ENCODE measurements around the gene GNPDA1. TPM values are rescaled to one million over a fixed set of nuclear protein-coding genes. Genes with fewer than 3 reads are reported as not detected.

GNPDA1 gene
- polyA plus RNA-seq, 3 donors, result 61.5 to 68.6 (median 66.7) TPM

DNA sequence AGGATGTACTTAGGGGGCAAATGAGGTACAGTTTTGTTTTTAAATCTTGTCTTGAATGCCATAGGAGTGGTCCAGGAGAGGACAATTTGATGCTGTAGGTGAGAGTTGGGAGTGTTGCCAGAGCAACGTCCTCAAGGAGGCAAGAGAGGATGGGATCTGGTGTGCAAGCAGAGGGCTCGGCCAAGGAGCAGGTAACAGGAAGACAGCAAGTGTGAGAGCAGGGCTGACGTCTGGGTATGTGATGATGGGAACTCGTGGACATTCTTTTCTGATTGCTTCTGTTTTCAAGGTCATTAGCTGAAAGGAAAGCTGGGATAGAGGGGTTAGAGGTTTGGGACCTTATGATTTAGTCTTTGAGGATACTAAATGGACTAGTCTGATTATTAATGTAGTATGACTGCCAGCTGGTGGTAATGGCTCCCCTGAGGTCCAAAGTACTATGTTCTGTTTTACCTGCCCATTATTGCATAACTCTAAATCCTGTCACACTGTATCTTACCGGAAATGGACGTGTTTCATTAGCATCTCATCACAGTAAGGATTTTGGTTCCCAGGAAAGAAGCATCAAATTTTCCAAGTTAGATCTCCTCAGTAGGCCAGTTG lies 15.4 kb downstream of the GNPDA1 start:
- no peak for DNase-seq (ENCODE audit: low read depth in 3 of 3, low spot score in 2 of 3)

DNA sequence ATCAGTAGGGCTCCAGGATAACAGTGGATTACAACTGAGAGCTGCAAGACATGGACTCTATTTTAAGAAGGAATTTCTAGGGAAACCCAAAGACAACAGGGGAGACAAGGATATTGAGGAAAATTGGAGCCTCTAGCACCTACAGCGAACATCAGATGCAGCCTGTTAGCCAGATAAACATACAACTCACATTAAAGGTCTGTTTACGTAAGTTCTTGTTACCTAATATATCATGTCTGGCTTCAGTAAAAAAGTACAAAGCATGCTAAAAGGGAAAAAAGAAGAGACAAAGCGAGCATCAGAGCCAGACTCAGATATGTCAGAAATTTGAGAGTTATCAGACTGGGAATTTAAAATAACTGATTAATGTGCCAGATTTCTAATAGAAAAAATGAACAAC lies 17.2 kb downstream of the GNPDA1 start:
- no peak for DNase-seq (ENCODE audit: low read depth in 3 of 3, low spot score in 2 of 3)

DNA sequence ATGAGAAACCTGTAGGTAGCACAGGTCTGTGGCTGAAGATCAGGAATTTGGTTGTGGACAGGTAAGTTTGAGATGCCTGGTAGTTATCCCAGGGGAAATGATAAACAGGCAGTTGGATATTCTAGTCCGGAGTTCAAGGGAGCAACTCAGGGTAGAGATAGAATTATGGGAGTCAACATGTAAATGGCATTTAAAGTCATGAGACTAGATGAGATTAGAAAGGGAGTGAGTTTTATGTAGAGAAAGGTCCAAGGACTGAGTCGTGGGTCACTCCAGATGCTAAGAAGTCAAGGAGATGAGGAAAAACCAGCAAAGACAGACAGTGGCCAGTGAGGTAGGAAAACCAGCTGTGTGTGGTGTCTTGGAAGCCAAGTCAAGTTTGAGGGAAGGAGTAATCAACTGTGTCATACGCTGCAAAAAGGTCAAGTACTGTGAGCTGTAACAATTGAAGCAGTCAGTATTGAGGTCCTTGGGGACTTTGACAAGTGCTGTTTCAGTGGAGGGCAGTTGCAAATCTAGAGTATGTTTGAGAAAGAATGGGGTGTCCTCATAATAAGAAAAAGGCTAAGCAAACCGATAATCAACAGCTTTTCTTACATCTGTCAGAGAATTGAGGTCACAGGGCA lies 18.2 kb downstream of the GNPDA1 start:
- DNase-seq (ENCODE audit: low read depth in 3 of 3, low spot score in 2 of 3), result no peak

DNA sequence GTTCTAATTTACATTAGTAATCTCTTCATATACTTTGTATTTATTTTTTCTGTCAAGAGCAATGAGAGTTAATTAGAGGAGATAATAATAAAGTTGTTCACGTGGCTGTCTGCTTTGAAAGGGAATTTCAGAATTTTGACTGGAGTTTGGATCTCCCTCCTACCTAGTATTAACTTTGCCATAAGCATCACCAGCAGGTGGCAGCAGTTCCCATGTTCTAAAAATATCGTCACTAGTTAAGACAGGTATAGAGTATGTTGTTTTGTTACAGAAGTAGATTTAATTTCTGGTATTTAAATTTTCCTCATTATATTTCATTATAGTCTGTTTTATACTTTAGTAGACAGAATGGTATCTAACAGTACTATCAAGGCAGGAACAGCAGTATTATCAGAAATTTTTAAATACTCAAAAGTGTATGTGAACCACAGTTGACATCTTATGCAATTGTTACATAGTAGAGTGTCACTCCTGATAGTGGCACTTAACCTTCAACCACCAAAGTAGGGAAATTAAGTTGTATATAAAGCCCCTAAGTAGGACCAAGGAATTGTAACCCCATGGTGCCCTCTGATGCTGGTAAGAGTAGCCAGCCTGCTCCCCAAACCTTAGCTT lies 20.4 kb downstream of the GNPDA1 start:
- DNase-seq (ENCODE audit: low read depth in 3 of 3, low spot score in 2 of 3), result no peak

DNA sequence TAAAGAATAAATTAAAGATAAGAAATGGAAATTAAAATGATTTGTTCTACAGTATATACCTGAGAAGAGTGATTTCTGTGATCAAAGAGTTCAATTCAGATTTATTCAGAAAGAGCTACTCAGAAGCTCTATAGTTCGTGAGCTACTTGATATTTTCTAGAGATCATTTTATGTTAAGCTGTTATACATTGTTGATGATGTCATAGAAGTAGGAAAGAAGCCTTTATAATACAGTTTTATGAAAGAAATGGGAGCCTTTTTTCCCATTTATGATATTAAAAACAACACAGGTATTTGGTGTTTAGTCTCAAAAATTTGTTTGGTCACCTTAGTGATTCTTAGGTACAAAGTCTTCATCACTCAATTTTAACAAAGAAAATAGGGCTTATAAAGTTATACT lies 23.1 kb downstream of the GNPDA1 start:
- DNase-seq (ENCODE audit: low read depth in 3 of 3, low spot score in 2 of 3), result no peak

DNA sequence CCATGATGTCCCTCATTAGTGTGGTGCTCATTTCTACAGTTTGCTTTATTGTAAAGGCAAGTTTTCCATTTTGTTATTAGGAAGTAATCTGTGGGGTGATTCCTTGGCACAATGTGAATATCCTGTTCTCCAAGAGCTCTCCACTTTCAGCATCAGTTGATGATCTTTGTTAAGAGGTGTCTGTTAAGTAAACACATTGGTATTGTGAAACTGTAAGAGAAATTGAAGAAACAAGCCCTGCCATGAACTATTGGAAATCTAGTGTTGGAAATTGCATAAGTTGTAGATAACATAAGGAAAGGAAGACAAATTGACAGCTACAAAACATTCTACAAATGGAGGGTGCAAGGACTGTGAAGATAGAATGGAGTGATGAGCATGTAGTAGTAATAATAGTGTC lies 26.8 kb downstream of the GNPDA1 start:
- no peak for DNase-seq (ENCODE audit: low read depth in 3 of 3, low spot score in 2 of 3)

DNA sequence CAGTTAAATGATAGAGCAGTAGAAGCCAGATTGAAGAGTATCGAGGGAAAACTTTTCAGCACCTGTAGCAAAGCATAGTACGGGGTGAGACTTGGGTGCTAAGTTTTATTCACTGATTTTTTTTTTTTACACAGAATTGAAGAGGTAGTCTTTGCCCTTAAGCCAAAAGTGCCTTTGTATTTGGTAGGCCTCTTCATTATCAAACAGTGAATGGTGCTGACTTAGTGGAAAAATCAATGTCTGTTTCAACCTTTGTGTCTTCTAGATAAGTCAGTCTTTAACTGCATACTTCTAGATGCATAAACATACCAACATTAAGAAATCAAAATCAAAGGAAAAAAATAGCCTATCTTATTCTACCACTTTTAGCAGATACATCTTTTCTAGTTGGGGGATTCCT lies 30.2 kb downstream of the GNPDA1 start:
- DNase-seq (ENCODE audit: low read depth in 3 of 3, low spot score in 2 of 3), result no peak

DNA sequence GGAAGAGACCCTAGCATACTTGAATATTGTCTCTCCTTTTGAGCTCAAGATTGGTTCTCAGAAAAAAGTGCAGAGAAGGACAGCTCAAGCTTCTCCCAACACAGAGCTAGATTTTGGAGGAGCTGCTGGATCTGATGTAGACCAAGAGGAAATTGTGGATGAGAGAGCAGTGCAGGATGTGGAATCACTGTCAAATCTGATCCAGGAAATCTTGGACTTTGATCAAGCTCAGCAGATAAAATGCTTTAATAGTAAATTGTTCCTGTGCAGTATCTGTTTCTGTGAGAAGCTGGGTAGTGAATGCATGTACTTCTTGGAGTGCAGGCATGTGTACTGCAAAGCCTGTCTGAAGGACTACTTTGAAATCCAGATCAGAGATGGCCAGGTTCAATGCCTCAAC lies 34.4 kb downstream of the GNPDA1 start:
- DNase-seq (ENCODE audit: low read depth in 3 of 3, low spot score in 2 of 3), result no peak

DNA sequence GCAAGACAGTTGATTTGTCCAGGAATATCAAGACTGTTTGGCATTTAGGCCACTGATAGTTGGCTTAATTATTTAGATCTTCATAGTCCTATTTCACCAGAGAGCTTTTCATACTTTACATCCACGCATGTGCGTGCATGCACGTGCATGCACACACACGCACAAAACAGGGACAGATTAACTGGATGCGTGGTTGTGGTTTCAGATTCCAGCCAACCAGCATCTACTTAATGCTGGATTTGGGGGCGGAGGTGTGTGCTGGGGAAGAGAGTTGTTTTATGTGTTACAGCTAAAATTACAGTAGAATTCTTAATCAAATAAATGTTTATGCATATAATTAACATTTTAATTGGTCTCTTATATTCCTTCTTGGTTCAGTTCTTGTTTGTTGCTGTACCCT lies 36.7 kb downstream of the GNPDA1 start:
- no peak for DNase-seq (ENCODE audit: low read depth in 3 of 3, low spot score in 2 of 3)

DNA sequence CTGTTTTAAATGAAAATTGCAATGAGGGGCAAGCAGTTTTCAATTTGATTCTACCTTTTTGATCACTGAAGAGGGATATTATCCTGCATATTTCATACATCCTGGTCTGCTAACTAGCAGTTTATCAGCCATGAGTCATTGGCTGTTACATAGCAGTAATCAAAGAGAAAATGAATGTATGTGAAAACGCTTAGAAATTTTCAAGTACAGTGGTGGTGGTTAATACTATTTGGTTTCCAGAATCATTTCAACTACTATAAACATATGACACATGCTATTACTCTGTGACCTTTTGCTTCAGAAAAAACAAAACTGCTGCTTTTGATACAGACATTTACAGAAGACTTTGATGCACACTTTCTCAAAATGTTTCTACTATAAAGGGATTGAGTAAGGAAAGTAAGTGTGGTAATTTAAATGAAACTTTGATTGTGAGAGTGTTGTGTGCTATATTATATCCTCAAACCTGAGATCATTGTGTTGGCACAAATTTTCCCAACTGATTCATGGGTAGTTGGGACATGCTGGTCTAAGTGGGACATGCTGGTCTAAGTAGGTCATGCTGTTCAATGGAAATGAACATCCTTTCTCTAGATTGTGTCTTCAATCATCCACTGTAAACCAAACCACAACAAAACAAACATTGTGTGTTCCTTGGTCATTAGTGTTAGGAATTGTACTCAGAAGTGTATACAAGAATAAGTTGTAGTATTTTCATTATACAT lies 38.8 kb downstream of the GNPDA1 start:
- DNase-seq (ENCODE audit: low read depth in 3 of 3, low spot score in 2 of 3), result no peak

DNA sequence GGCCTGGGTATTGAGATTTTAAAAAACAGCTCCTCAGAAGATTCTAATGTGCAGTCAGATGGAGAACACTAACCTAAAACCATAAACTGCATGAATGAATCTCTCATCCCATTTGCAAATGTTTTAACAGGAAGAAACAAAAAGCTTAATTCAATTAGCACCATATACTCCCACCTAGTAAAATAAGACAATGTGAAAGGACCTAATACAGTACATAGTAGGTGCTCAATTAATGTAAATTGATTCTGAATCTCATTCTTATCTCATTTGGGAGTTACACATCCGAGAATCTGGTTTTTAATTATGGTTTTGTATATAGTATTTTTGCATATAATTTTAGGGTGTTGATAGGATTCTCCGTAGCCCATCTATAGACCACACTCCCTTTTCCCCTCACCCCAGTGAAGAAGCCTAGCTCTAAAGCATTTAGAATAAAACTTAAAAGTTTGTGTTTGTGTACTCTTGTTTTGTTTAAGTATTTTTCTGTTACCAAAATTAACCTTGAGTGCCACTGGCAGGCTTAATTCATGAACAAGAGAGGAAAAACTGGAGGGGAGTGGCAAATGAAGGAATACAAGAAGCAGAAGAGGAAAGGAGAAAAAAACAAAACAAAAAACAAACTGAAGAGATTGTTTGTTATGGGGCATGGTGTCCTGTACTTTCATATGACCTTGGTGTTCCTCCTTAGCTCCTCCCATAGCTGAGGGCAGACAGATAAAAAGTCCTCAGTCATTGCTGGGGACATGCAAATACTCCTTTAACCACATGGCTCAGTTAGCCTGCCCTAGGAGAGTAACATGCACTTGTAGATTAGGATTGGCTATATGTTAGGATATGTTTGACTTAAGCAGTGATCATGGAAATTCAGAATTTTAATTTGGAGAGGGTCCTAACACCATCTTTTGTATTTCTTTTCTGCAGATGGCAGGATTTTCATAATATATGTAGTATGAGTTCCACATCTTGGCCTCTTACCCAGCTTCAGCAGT lies 42.8 kb downstream of the GNPDA1 start:
- DNase-seq (ENCODE audit: low read depth in 3 of 3, low spot score in 2 of 3), result no peak

DNA sequence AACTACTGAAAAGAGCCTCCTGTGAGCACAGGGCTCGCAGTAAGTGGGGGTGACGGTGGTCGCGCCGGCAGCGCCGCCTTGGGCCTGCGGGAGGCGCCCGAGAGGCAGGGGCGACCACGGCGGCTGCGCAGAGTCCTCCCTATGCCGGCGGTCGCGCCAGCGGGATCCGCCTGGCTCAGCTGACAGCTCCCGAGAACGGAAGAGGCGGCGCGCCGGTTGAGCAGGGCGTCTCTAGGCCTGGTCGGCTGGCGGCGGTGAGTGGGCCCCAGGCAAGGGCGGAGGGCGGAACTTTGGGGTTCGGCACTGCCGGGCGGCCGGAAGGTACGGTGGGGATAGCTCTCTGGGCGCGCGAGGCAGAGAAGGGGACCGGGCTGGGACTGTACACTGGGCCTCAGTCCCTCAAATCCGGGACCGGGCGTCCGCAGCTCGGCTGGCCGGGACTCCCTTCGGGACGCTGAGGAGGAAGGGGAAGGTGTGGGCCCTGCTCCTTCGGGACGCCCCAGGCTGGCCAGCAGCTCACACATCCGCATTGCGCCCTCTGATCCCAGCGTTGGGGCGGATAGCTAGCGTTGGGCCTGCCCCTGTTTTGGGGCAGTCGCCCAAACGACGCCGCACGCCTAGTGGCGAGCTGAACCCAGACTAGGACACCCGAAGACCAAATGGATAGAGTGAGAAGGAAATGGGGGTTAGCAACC lies 43.8 kb downstream of the GNPDA1 start, which contains the start of gene RNF14:
TSS of gene RNF14 (plus strand) at position 192 of the 695 bp plus-strand sequence. CDS start 4,484 bp downstream, outside the sequence.
- peak in 2 of 3 donors; percentile 70 to 81 for DNase-seq (ENCODE audit: low read depth in 3 of 3, low spot score in 2 of 3)

DNA sequence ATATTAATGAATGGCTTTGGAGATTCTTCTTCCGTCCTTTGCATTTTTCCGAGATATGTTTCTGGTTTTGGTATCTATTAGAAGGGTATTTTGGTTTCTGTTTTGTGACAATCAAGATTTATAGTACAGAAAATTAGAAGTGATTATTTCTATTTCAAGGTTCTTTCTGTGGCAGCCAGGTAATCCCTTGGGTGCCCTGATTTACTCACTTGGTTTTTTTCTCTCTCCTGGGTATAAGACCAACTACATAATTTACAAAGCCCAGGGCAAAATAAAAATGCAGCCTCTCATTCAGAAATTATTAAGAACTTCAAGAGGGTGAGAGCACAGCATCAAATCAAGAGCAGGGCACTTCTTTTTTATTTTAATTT lies 45.9 kb downstream of the GNPDA1 start:
- DNase-seq (ENCODE audit: low read depth in 3 of 3, low spot score in 2 of 3), result no peak

DNA sequence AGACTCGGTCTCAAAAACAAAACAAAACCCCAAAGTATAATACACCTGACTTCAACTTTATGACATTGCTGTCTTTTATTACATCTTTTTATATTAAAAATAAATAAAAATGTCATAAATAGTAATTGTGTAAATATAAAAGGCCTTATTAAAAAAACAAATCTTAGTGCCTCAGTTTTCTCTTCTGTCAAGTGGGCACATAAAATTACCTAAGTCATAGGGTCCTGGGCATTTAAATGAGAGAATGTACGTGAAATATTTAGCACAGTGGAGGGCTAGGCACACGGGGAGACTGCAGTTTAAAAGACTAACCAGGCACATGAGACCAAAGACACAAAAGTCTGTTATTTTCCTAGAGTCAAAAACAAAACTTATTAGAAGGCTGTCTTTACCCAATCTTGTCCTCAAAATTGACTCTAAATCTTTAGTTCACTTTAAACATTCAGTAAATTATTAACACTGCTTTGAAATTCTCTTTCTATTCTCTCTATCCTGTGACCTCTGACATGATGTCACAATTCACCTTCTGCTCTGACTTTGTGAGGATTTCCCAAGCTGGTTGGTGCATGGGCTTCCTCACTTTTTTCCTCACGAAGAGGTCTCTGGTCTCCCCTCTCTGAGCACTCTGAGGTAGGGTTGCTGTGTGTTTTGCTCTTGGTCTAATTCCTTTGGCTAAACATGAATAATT lies 46.4 kb downstream of the GNPDA1 start:
- no peak for DNase-seq (ENCODE audit: low read depth in 3 of 3, low spot score in 2 of 3)

DNA sequence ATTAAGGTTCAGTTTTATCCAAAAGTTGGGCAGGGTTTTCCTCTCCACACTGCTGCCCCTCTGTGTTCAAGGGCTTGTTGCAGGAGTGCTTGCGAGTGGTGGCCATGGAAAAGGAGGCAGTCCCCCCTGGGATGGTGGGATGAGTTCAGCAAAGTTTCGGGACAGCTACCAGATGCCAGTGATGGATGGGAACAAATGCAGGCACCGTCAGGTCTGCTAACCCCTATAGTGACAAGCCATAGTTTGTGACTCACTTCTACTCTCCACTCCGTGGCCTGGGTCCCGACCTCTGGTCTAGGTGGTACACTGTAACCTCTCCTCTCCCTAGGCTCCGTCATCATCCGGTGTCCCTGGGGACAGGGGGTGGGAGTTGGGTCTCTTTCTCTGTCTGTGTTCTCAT lies 47.8 kb downstream of the GNPDA1 start:
- no peak for DNase-seq (ENCODE audit: low read depth in 3 of 3, low spot score in 2 of 3)

DNA sequence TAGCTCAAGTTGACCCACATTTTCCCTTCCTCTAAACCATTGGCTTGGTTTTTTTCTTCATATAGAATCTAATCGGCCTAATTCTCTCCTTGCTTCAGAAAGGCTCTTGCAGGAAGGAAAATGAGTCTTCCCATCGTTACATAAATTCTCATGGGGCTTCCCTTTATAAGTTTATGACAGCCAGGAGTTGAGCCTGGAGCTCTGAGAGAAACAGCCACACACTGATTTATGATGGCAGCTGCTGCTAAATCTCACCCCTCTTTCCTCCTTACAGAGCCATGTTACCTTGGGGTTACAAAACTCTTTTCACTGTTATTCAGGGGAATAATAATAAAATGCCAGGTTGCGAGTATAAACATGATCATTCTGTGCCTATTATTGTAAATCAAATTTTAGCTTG lies 49.1 kb downstream of the GNPDA1 start:
- DNase-seq (ENCODE audit: low read depth in 3 of 3, low spot score in 2 of 3), result no peak

DNA sequence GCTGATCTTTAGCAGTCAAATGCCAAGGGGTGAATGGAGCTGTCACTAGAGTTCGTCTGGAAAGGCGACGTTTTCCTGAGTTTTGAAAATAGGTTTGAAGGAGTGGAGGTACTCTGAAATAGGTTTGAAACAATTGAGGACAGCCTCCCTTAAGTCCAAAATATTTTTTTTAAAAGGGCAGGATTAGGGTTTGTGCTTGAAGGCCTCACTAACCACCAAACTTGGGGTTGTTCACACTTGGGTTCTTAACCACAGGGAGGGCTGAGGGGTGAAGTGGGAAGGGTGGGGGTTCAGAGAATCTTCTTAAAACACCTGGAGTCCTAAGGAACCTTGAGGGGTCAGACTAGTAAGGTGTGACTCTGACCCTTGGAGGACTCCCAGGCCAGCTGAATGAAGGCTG lies 51.4 kb downstream of the GNPDA1 start:
- DNase-seq (ENCODE audit: low read depth in 3 of 3, low spot score in 2 of 3), result no peak

DNA sequence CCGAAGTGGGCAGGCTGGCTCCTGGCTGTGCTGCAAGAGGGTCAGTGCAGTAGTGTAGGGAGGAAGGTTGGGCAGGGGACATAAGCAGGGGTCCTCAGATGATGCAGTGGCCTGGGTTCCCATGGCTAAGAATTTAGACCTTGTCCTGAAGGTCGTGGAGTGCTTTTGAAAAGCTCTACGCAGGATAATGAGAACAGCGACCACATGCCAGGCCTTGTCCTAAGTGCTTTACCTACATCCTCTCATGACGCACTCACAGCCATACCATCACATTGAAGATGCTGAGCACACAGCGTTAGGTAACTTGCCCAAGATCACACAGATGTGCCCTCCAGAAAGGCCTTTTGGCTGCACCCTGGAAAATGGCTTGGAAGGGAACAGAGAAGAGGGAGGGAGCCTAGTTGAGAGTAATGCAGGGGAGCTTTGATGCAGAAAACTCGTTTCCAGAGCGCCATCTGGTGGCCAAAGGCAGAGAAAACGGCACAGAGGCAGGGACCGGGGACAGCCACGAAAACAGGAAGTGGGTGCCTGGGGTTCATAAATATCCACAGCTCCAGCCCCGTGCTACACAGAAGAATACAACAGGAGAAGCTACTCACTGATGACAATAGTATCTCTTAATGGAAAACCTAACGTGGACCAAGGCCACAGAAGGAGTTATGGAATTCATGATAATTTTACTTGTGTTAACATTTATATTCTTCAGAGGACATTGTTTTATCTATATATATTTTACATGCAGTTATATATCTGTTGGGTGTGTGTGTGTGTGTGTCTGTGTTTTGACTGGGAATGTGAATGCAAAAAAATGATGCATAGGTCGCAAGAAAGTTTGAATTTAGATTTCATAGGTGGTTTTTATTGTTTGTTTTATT lies 52.1 kb downstream of the GNPDA1 start:
- DNase-seq (ENCODE audit: low read depth in 3 of 3, low spot score in 2 of 3), result peak in 2 of 3 donors; percentile 84 to 87

All from right renal cortex interstitium (tissue), 3 donors.